CD4-positive, alpha-beta T cell (primary cell): ENCODE results near the gene DVL2. TPM values are rescaled to one million over a fixed set of nuclear protein-coding genes. Genes with fewer than 3 reads are reported as not detected.
"Not testable (repeated sequence)": the region's sequence is repeated elsewhere in the genome, so short reads cannot be mapped to it uniquely, and the experiment has no call there.

ENCODE experiments used
- ATAC-seq: fragments of 200-7000 bp; cut with Tn5 transposase; one replicate; pipeline ENCODE4 v1.10.0; 2022; ENCODE audit warnings: mild to moderate bottlenecking; ENCODE audit not compliant: poor library complexity
- CTCF ChIA-PET: fragments of 350-600 bp; sonication (Branson Sonifier 250); formaldehyde crosslinking; loops from one replicate; lab custom pipeline; 2021; ENCODE audit warnings: antibody characterized with exemption, inconsistent platforms; lab: Charles Lee
- POLR2A ChIA-PET: fragments of 350-600 bp; sonication (Branson Sonifier 250); formaldehyde crosslinking; loops from one replicate; lab custom pipeline; 2021; ENCODE audit warnings: antibody characterized with exemption, inconsistent platforms; lab: Charles Lee
- DNase-seq, 14 experiments: peaks; one replicate each; pipeline ENCODE4 v3.0.0-alpha.2; 2013 to 2020; ENCODE audit warnings: mixed read lengths in 2 of 14
- H3K27ac ChIP-seq, 2 donors: one replicate each; pipeline versions ENCODE4 v1.5.1 to v1.7.0; 2013; ENCODE audit warnings: low read length in 2 of 2, low read depth in 1 of 2, mild to moderate bottlenecking in 1 of 2
- H3K27me3 ChIP-seq, 2 experiments: 1 replicate in 1 of 2; 2 replicates in 1 of 2; pipeline versions ENCODE4 v1.6.1 to v1.7.0; 2013; ENCODE audit warnings: low read length in 2 of 2, control low read depth in 1 of 2, mild to moderate bottlenecking in 1 of 2, moderate library complexity in 1 of 2; ENCODE audit not compliant: insufficient read depth in 2 of 2, control insufficient read depth in 1 of 2
- H3K36me3 ChIP-seq: one replicate; pipeline ENCODE4 v1.6.1; 2013; ENCODE audit warnings: low read length, control low read depth; ENCODE audit not compliant: insufficient read depth
- H3K4me1 ChIP-seq: one replicate; pipeline ENCODE4 v1.6.1; 2013; ENCODE audit warnings: low read length, control low read depth; ENCODE audit not compliant: insufficient read depth
- H3K4me3 ChIP-seq: one replicate; pipeline ENCODE4 v1.5.1; 2013; ENCODE audit warnings: mild to moderate bottlenecking, low read length, moderate library complexity
- H3K9me3 ChIP-seq, 2 experiments: 1 replicate in 1 of 2; 2 replicates in 1 of 2; pipeline versions ENCODE4 v1.6.1 to v1.7.0; 2013; ENCODE audit warnings: low read length in 2 of 2, mild to moderate bottlenecking in 2 of 2, control low read depth in 1 of 2, moderate library complexity in 1 of 2; ENCODE audit not compliant: control insufficient read depth in 1 of 2, insufficient read depth in 1 of 2
- H3K27ac Mint-ChIP-seq: one replicate; pipeline ENCODE4 v1.8.0; 2020; ENCODE audit warnings: mixed read lengths
- H3K27me3 Mint-ChIP-seq: one replicate; pipeline ENCODE4 v1.8.0; 2021; ENCODE audit warnings: mixed read lengths
- H3K36me3 Mint-ChIP-seq: one replicate; pipeline ENCODE4 v1.8.0; 2021; ENCODE audit warnings: low read depth, mixed read lengths
- H3K4me1 Mint-ChIP-seq: one replicate; pipeline ENCODE4 v1.8.0; 2021; ENCODE audit warnings: low read depth, mixed read lengths
- H3K4me3 Mint-ChIP-seq: one replicate; pipeline ENCODE4 v1.8.0; 2020; ENCODE audit warnings: mild to moderate bottlenecking, mixed read lengths
- H3K9me3 Mint-ChIP-seq: one replicate; pipeline ENCODE4 v1.8.0; 2020; ENCODE audit warnings: mixed read lengths
- intact Hi-C, 2 experiments: fragments of 100-400 bp; cut with DNase I in 1 of 2; cut with micrococcal nuclease in 1 of 2; formaldehyde crosslinking; loops; one replicate each; pipeline versions ENCODE4 v1.15.1 to v1.9.0; 2023 to 2025; cut with DNase I, micrococcal nuclease
- total RNA-seq, 174 experiments: library from RNA in 2 of 174; stranded (reverse) in 2 of 174; gene quantifications; one replicate each; pipeline ENCODE4 v1.2.3 and lab custom pipeline; 2021 to 2026
- TF ChIP-seq, protein P1 (sequence below): fragments of 200-600 bp; IDR thresholded peaks from one replicate; pipeline ENCODE4 v1.8.0; 2022; ENCODE audit warnings: antibody characterized with exemption, mild to moderate bottlenecking

DVL2 gene
- total RNA-seq, 2 experiments from 2014 or later = 40.9 to 41.3 TPM

DNA sequence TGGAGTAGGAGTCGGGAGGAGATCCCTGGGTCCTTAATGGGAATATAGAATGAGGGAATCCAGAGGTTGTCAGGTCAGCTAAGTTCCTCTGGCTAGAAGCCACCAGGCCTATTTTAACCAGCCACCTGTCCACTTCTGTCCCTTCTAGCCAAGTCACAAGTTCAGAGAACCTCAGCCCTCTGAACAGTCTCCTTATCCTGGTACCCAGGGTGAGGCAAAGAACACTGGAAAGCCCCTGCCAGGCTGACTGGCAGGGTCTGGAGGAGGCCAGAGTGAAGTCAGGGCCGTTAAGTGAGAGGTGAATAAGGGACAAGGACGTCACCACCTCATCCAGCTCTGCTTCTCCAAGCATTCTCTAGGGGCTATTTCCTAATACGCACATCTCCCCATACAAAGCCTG lies 14.5 kb upstream of the DVL2 start:
- no peak for ATAC-seq
- H3K9me3 ChIP-seq = no peaks in the 10 kb centered on the region
- Mint-ChIP-seq H3K27me3 (no peaks in the 10 kb centered on the region), H3K4me3 (peak overlapping the region; percentile 94), H3K9me3 (no peaks in the 10 kb centered on the region), H3K4me1 (peaks cover 45% of the 10 kb centered on the region), H3K36me3 (peaks cover 45% of the 10 kb centered on the region), H3K27ac (peak overlapping the region; percentile 100)
- ChIA-PET CTCF (interaction anchor here (0.7 to 1.6 kb wide), 3 partner anchors 21 to 47 kb away, joined by 3 to 4 read pairs (median 4); no protein-coding TSS in a partner anchor), POLR2A (interaction anchor here (0.5 to 3.4 kb wide), 3 partner anchors 8 to 379 kb away, joined by 3 to 54 read pairs (median 4); partner anchors contain the start of genes GABARAP, PHF23 and SAT2)
- peak in 1 of 14 experiments; percentile 11 for DNase-seq
- no peak overlapping the region for H3K4me3 ChIP-seq
- no peaks in the 10 kb centered on the region for H3K27me3 ChIP-seq
- TF ChIP-seq, protein P1, sequence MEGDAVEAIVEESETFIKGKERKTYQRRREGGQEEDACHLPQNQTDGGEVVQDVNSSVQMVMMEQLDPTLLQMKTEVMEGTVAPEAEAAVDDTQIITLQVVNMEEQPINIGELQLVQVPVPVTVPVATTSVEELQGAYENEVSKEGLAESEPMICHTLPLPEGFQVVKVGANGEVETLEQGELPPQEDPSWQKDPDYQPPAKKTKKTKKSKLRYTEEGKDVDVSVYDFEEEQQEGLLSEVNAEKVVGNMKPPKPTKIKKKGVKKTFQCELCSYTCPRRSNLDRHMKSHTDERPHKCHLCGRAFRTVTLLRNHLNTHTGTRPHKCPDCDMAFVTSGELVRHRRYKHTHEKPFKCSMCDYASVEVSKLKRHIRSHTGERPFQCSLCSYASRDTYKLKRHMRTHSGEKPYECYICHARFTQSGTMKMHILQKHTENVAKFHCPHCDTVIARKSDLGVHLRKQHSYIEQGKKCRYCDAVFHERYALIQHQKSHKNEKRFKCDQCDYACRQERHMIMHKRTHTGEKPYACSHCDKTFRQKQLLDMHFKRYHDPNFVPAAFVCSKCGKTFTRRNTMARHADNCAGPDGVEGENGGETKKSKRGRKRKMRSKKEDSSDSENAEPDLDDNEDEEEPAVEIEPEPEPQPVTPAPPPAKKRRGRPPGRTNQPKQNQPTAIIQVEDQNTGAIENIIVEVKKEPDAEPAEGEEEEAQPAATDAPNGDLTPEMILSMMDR = no peak
- H3K36me3 ChIP-seq = peaks cover 31% of the 10 kb centered on the region
- peaks cover 36% of the 10 kb centered on the region for H3K4me1 ChIP-seq
- intact Hi-C loops = no loop called here
- no peak overlapping the region for H3K27ac ChIP-seq

- CTCF ChIA-PET = no interaction called here
- H3K9me3 Mint-ChIP-seq = no peaks in the 10 kb centered on the region
- peaks cover 41% of the 10 kb centered on the region for H3K36me3 Mint-ChIP-seq
- no peaks in the 10 kb centered on the region for H3K9me3 ChIP-seq
- no peak overlapping the region for H3K27ac ChIP-seq
- peaks cover 42% of the 10 kb centered on the region for H3K4me1 Mint-ChIP-seq
- TF ChIP-seq, protein P1 = no peak
- peaks cover 34% of the 10 kb centered on the region for H3K4me1 ChIP-seq
- intact Hi-C loops = no loop called here
- peak overlapping the region; percentile 54 for H3K27ac Mint-ChIP-seq
- H3K27me3 ChIP-seq = no peaks in the 10 kb centered on the region
- H3K4me3 Mint-ChIP-seq = peak overlapping the region; percentile 36
- H3K36me3 ChIP-seq = peaks cover 32% of the 10 kb centered on the region
- H3K27me3 Mint-ChIP-seq = peaks cover 4% of the 10 kb centered on the region
- H3K4me3 ChIP-seq = no peak overlapping the region
- DNase-seq (no peak), ATAC-seq (no peak)
- POLR2A ChIA-PET = no interaction called here
Observed at GRCh38 chr17:7246779-7247178, 12.5 kb upstream of the DVL2 start.

GRCh38 chr17:7243838-7244237 lies 9.5 kb upstream of the DVL2 start:
- H3K27ac ChIP-seq = peak overlapping the region in 1 of 2 donors; percentile 85
- peak overlapping the region; percentile 35 for H3K4me3 Mint-ChIP-seq

More at GRCh38 chr17:7243838-7244237, 9.5 kb upstream of the DVL2 start:
- Mint-ChIP-seq H3K4me1 (peaks cover 45% of the 10 kb centered on the region), H3K36me3 (peaks cover 68% of the 10 kb centered on the region), H3K27ac (peak overlapping the region; percentile 93)
- POLR2A ChIA-PET = interaction anchor here (1.9 to 17.0 kb wide), 4 partner anchors 7 to 443 kb away, joined by 14 to 234 read pairs (median 37); partner anchors contain the start of genes ACADVL, CTDNEP1, DLG4 and DVL2
- H3K9me3 Mint-ChIP-seq, H3K27me3 Mint-ChIP-seq, H3K9me3 ChIP-seq, H3K4me3 ChIP-seq, ATAC-seq, intact Hi-C loops, H3K27me3 ChIP-seq: not testable (repeated sequence)
- H3K36me3 ChIP-seq = peaks cover 43% of the 10 kb centered on the region
- CTCF ChIA-PET = interaction anchor here (3.8 kb wide), 1 partner anchor 24 kb away, joined by 20 read pairs; the partner anchor contains the start of genes ACADVL and DLG4
- DNase-seq = peak in 1 of 14 experiments; percentile 34
- peaks cover 34% of the 10 kb centered on the region for H3K4me1 ChIP-seq
